Measurements from ENCODE around the gene CWF19L1.
"Not testable (repeated sequence)": the region's sequence is repeated elsewhere in the genome, so short reads cannot be mapped to it uniquely, and the experiment has no call there.

CWF19L1 gene

GRCh38 chr10:100267239-100268104 is at the start of gene CWF19L1:
CWF19L1 (minus strand) TSS chr10:100267638; CDS start chr10:100267593, 45 bp downstream.
- DNase-seq (ENCODE audit: low spot score), result peak; percentile 81

GRCh38 chr10:100315615-100316014 is 48.2 kb upstream of the CWF19L1 start:
- no peak for DNase-seq (ENCODE audit: low spot score)

- no peak for DNase-seq (ENCODE audit: low spot score)
These were observed 43.9 kb upstream of the CWF19L1 start for GRCh38 chr10:100311298-100311697.

GRCh38 chr10:100307684-100308083 is 40.2 kb upstream of the CWF19L1 start:
- no peak for DNase-seq (ENCODE audit: low spot score)

DNA sequence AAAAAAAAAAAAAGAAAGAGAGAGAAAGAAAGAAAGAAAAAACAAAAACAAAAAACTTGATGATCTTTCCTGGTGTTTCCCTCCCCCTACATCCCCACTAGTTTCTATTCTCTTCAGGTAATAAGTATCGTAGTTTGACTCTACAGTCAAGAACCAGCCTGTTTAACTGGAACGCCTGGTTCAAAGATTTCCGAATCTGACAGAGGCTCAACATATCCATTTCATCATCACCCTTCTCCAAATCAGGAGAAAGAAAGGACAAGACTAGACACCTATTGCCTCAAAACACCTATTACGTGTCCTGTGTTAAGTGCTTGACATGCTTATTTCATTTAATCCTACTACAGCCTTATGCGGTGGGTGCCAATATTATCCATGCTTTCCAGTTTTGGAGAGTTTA is 39.4 kb upstream of the CWF19L1 start:
- DNase-seq (ENCODE audit: low spot score), result no peak

DNA sequence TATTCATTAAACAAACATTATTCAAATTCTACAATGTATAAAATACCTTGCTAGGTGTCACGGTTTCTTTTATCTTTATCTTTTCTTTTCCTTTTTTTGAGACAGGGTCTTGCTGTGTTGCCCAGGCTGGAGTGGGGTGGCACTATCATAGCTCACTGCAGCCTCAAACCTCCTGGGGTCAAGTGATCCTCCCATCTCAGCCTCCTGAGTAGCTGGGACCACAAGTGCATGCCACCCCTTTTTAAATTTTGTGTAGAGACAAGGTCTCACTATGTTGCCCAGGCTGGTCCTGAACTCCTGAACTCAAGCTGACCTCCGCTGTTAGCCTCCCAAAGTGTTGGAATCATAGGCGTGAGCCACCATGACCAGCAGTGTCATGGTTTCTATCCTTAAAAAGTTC is 37.0 kb upstream of the CWF19L1 start:
- DNase-seq (ENCODE audit: low spot score), result no peak

DNA sequence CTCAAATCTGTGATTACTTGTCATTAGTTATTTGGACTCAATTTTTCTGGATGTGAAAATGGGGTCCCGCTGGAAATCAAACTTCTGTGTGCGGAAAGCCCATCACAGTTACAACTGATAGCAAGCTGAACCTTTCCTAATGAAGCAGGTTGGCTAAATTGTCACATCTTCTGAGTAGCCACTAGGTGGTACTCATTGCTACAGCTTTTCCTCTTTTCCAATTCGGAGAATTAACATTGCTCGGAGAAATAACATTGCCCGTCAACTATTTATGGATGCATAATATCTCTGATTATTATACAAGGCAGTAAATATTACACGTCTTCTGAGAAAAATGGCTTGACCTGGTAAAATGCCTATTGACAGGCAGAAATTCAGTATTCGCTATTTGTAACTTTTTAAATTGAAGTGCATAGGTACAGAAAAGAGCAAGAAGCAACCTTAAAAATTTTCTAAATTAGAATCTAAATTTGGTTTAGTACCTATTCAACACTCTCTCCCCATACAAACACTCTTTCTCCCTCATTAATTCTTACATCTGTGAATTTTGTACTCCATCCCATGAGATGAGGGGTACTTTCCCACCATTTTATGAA is 36.4 kb upstream of the CWF19L1 start:
- no peak for DNase-seq (ENCODE audit: low spot score)

DNA sequence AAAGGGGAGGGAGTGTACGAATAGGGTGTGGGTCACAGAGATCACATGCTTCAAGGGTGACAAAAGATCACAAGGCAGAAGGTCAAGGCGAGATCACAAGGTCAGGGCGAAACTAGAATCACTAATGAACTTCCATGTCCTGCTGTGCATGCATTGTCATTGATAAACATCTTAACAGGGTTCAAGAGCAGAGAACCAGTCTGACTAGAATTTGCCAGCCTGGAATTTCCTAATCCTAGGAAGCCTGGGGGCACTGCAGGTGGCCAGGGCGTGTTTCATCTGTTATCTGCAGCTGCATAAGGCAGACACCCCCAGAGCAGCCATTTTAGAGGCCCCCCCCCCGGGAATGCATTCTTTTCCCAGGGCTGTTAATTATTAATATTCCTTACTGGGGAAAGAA is 33.7 kb upstream of the CWF19L1 start:
- not testable (repeated sequence) for DNase-seq (ENCODE audit: low spot score)

DNA sequence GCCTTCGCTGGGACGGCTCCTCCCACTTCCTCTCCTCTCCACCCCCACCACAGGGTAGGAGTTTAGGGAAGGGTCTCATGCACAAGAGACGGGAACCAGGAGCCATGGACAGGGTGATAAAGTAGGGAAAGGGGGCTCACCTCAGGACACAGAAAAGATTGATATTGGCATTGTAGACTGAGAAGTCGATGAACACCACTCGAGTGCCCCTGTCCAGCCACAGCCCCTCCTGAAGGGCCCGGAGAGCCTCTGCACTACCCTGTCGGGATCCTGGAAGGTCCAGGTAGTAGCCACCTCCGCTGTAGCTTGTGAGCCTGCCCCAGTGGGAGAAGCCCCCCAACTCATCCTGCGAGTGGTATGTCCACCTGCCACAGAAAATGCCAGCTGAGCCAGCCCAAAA is 29.8 kb upstream of the CWF19L1 start:
- no peak for DNase-seq (ENCODE audit: low spot score)

DNA sequence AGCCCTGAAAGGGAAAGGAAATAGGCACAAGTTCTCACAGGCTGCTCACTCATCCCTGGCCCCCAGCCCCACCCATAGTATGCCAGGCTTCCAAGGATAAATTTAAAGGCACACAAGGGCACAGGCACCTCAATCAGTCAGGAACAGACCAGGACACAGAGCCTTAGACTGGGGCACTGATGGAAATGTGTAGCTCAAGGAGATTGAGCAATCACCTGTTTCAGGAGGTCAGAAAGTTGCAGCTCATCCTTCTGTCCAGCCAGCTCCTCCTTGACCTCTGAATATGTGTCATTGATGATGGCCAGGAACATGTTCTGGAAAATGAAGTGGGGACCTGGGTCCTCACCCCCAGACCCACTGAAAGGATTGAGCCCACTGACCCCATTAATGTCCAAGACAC is 25.6 kb upstream of the CWF19L1 start:
- no peak for DNase-seq (ENCODE audit: low spot score)

DNA sequence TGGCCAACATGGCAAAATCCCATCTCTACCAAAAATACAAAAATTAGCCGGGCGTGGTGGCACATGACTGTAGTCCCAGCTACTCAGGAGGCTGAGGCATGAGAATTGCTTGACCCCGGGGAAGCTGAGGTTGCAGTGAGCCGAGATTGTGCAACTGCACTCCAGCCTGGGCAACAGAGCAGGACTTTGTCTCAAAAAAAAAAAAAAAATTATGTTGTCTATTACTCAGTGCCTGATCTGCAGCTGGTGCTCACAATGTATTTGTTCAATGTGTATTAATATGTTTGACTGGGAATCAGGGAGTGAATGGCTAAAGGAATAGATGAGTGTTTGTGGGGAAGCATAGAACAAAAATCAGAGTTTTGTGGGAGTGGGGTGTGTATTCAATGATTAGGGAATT is 24.9 kb upstream of the CWF19L1 start:
- not testable (repeated sequence) for DNase-seq (ENCODE audit: low spot score)

DNA sequence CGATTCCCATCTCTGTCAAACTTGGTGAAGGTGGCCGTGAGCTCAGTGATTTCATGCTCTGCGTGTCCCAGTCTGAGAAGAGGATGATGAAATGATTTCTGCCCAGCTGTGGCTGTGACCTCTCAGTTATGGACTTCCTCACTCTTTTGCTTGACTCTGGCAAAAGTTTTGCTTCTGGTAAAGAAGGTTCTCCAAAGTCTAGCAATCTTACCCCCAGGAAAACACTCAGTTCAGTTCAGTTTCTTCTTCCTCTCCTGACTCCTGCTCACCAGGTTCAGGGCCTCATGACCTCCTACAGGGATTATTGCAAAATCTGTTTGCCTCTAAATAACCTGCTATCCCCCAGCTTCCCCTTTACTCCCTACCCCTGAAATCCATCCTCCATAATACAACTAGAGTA is 23.9 kb upstream of the CWF19L1 start:
- no peak for DNase-seq (ENCODE audit: low spot score)

DNA sequence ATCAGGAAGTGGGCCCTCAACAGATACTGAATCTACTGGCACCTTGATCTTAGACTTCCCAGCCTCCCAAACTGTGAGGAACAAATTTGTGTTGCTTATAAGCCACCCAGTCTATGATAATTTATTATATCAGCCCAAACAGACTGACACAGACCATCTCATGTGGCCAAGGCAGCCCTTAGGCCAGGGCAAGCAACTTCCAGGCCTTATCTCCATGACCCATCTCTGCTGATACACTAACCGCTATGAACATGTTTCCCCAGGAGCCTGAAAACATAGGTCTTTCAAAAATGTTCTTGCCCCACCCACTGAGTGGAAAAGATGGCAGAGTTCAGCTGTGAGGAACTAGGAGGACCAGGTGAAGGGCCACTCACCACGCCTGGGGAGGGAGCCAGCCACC is 22.2 kb upstream of the CWF19L1 start:
- DNase-seq (ENCODE audit: low spot score), result no peak

DNA sequence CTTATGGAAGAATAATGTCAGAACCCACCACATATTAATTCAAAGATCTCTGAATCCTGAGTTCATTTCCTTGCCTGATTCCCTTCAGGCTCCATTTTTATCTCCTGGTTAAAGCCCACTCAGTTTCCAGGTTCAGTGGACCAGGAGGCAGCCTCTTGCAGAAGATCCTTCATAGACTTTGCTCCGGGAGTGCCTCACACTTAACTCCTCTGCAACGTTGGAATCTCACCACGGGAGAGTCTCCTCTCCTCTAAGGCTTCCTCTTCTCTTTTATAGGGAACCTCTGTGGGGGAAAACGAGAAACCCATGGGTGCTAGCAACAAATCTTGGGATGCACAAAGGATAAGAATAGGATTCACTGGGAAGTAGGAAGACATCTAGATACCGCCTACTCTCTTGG is 20.8 kb upstream of the CWF19L1 start:
- no peak for DNase-seq (ENCODE audit: low spot score)

GRCh38 chr10:100287756-100288155 is 20.3 kb upstream of the CWF19L1 start:
- DNase-seq (ENCODE audit: low spot score), result no peak

- peak; percentile 85 for DNase-seq (ENCODE audit: low spot score)
These were observed 18.9 kb upstream of the CWF19L1 start, which contains the start of gene BLOC1S2 for GRCh38 chr10:100286051-100287033. BLOC1S2 (minus strand) TSS chr10:100286680; CDS start chr10:100286659, 21 bp downstream.

- DNase-seq (ENCODE audit: low spot score), result not testable (repeated sequence)
These were observed 17.9 kb upstream of the CWF19L1 start for GRCh38 chr10:100285326-100285725.

GRCh38 chr10:100282907-100283306 is 15.5 kb upstream of the CWF19L1 start:
- DNase-seq (ENCODE audit: low spot score), result no peak

GRCh38 chr10:100276971-100277370 is 9.5 kb upstream of the CWF19L1 start:
- DNase-seq (ENCODE audit: low spot score), result not testable (repeated sequence)

DNA sequence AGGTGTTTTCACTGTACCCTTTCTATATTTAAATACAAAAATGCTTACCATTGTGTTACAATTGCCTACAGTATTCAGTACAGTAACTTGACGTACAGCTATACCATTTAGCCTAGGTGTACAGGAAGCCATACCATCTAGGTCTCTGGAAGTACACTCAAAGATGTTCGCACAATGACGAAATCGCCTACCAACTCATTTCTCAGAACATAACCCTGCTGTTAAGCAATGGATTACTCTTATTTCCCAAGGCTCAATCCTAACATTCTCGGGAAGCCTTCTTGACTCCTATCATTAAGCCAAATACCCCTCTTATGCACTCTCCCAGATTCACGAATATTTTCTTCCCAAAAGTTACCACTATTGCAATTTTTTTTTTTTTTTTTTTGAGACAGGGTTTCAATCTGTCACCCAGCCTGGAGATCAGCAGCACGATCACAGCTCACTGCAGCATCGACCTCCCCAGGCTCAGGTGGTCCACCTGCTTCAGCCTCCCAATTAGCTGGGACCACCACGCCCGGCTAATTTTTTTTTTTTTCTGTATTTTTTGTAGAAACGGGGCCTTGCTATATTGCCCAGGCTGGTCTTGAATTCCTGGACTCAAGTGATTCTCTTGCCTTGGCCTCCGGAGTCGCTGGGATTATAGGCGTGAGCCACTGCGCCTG is 1.5 kb downstream of the CWF19L1 start:
- no peak for DNase-seq (ENCODE audit: low spot score)

- no peak for DNase-seq (ENCODE audit: low spot score)
These were observed 13.2 kb downstream of the CWF19L1 start for GRCh38 chr10:100254191-100254590.

DNA sequence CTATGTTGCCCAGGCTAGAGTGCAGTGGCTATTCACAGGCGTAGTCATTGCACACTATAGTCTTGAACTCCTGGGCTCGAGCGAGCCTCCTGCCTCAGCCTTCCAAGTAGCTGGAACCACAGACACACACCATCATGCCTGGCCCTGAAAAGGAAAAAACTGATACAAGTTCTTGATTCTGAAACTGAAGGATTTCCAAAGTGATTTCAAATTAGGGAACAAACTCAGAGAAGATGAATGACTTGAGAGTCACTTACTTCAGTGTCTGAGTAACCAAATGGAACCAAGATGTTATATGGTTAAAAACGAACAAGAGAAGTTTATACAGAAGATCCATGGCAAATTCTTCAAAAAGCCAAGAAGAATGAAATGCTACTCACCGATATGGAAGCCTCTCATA is 14.4 kb downstream of the CWF19L1 start:
- no peak for DNase-seq (ENCODE audit: low spot score)

Data from CD4-positive, alpha-beta T cell treated with Interleukin-2 at 100 ng/mL for 4 hours (primary cell).